Ishikawa (cell line): Measurements from ENCODE around the gene TTLL3.

Experiments
- CEBPB ChIP-seq: IDR thresholded peaks from 2 replicates; pipeline ENCODE4 v1.6.1; 2012
- CREB1 ChIP-seq: IDR thresholded peaks from 2 replicates; pipeline ENCODE4 v1.6.1; 2012; ENCODE audit warnings: low read depth
- EGR1 ChIP-seq: IDR thresholded peaks from 2 replicates; pipeline ENCODE4 v1.6.1; 2012
- EP300 ChIP-seq: IDR thresholded peaks from 2 replicates; pipeline ENCODE4 v1.6.1; 2012; ENCODE audit warnings: borderline replicate concordance
- FOXM1 ChIP-seq: IDR thresholded peaks from 2 replicates; pipeline ENCODE4 v1.6.1; 2012; ENCODE audit warnings: low read depth, borderline replicate concordance
- MAX ChIP-seq: IDR thresholded peaks from 2 replicates; pipeline ENCODE4 v1.6.1; 2012
- NFIC ChIP-seq: IDR thresholded peaks from 2 replicates; pipeline ENCODE4 v1.6.1; 2012
- RAD21 ChIP-seq: IDR thresholded peaks from 2 replicates; pipeline ENCODE4 v1.6.1; 2012; ENCODE audit warnings: low read depth
- REST ChIP-seq: IDR thresholded peaks from 2 replicates; pipeline ENCODE4 v1.6.1; 2012; ENCODE audit warnings: low read depth, mild to moderate bottlenecking
- TAF1 ChIP-seq: IDR thresholded peaks from 2 replicates; pipeline ENCODE4 v1.6.1; 2012; ENCODE audit warnings: low read depth, mild to moderate bottlenecking
- TCF12 ChIP-seq: IDR thresholded peaks from 2 replicates; pipeline ENCODE4 v1.6.1; 2012; ENCODE audit warnings: low read depth
- TEAD4 ChIP-seq: IDR thresholded peaks from 2 replicates; pipeline ENCODE4 v1.6.1; 2012
- USF1 ChIP-seq: IDR thresholded peaks from 2 replicates; pipeline ENCODE4 v1.6.1; 2012
- YY1 ChIP-seq: IDR thresholded peaks from 2 replicates; pipeline ENCODE4 v1.6.1; 2012; ENCODE audit warnings: low read depth
- ZBTB7A ChIP-seq: IDR thresholded peaks from 2 replicates; pipeline ENCODE4 v1.6.1; 2012; ENCODE audit warnings: low read depth

Gene TTLL3

GRCh38 chr3:9781978-9782603 lies 28.0 kb upstream of the TTLL3 start:
- TF ChIP-seq ZBTB7A: no peak
- TF ChIP-seq EP300: no peak
- TF ChIP-seq YY1: no peak
- TF ChIP-seq RAD21: no peak
- no peak for TF ChIP-seq CREB1
- TF ChIP-seq MAX: no peak
- TF ChIP-seq REST: no peak
- TF ChIP-seq USF1: no peak
- TF ChIP-seq TCF12: no peak
- no peak for TF ChIP-seq TEAD4
- TF ChIP-seq TAF1: no peak
- TF ChIP-seq EGR1: no peak
- TF ChIP-seq NFIC: no peak
- TF ChIP-seq FOXM1: no peak
- TF ChIP-seq CEBPB: no peak

DNA sequence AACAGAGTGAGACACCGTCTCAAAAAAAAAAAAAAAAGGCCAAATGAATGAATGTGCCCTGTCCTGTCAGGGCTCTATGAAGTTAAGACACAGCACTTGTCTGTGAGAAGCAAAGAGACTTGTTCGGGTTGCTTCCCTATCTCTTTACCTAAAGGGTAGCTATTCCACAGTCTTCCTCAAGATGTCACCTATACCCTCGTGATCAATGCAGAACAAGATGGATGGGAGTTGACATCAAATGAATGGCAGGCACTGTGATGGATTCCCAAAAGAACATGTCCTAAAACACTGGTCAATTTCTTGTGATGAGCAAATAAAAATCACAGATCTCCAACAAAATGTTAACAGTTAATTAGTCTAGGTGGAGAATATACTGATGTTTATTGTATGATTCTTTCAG lies 27.3 kb upstream of the TTLL3 start:
- no peak for TF ChIP-seq TCF12
- TF ChIP-seq ZBTB7A: no peak
- TF ChIP-seq EGR1: no peak
- TF ChIP-seq MAX: no peak
- no peak for TF ChIP-seq YY1
- TF ChIP-seq REST: no peak
- TF ChIP-seq NFIC: no peak
- TF ChIP-seq FOXM1: no peak
- no peak for TF ChIP-seq TAF1
- TF ChIP-seq CEBPB: no peak
- no peak for TF ChIP-seq RAD21
- TF ChIP-seq EP300: no peak
- no peak for TF ChIP-seq USF1
- TF ChIP-seq TEAD4: no peak
- TF ChIP-seq CREB1: no peak

GRCh38 chr3:9783954-9784353 lies 26.1 kb upstream of the TTLL3 start:
- no peak for TF ChIP-seq YY1
- TF ChIP-seq CREB1: no peak
- TF ChIP-seq EGR1: no peak

DNA sequence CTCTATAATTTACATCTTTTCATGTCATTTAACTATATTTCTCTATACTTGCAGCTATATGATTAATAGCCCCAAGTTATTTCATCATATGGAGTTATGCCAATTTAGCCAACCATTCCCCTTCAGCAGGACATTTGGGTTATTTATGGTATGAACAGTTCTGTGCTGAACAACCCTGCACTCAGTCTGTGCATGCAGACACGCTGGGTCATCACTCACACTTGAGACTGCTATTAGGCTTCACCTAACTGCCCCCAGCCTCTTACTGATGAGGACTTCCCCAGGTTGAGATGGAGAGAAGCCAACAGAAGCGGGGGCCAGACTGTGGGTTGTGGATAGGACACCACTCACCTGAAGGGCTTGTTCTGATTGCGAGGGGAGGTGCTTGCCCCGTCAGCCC lies 25.1 kb upstream of the TTLL3 start:
- TF ChIP-seq TCF12 (no peak), TAF1 (no peak)

DNA sequence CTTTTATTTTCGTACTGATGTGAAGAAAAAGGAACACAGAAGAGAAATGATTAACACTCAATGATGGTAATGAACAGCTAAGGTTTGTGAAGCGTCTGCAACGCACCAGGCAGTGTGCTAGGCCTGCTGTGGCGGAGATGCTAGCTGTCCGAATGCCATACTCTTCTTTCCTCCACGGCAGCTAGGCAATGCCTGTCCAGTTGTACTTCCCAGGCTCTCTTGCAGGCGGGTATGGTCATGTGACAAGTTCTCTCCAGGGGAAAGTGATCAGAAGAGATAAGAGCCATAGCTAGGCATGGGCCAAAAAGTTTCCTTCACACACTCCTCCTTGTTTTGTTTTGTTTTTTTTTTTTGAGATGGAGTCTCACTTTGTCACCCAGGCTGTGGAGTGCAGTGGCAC lies 24.5 kb upstream of the TTLL3 start:
- no peak for TF ChIP-seq ZBTB7A
- TF ChIP-seq RAD21: no peak
- no peak for TF ChIP-seq MAX
- TF ChIP-seq CREB1: no peak
- no peak for TF ChIP-seq NFIC
- TF ChIP-seq YY1: no peak
- TF ChIP-seq FOXM1: no peak
- TF ChIP-seq EP300: no peak
- no peak for TF ChIP-seq EGR1

DNA sequence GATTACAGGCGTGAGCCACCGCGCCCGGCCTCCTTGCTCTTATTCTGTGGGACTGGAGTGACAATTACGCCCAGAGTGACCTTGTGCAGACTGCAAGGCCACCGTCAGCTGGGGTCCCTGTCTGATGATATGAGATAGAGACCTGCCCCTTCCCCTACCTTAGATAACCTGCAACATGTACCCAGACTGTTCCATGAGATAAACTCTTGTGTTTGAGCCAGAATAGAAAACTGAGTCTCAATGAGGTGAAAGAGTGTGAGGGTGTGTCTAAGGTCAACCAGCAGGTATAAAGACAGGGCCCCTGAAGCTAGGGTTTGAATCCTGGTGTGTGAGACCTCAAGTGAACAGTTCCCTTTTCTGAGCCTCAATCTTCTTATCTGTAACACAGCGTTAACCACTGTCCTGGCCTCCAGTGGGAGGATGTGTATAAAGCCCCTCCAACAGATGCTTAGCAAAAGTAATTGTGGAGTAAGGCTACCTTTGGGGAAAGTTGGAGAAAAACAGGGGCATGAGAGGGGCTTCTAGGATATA lies 23.8 kb upstream of the TTLL3 start:
- TF ChIP-seq ZBTB7A: no peak
- TF ChIP-seq EGR1: no peak
- no peak for TF ChIP-seq CREB1
- TF ChIP-seq MAX: no peak
- no peak for TF ChIP-seq RAD21
- no peak for TF ChIP-seq USF1
- no peak for TF ChIP-seq TEAD4
- no peak for TF ChIP-seq REST
- no peak for TF ChIP-seq FOXM1
- no peak for TF ChIP-seq NFIC
- no peak for TF ChIP-seq EP300
- TF ChIP-seq TAF1: no peak
- TF ChIP-seq CEBPB: no peak
- TF ChIP-seq TCF12: no peak
- no peak for TF ChIP-seq YY1
